Measurements from ENCODE around the gene TRNAU1AP.
A peak's percentile ranks its signal among the peaks of the same experiment; 100 is the strongest.
"Not testable (repeated sequence)": the region's sequence is repeated elsewhere in the genome, so short reads cannot be mapped to it uniquely, and the experiment has no call there.

The TRNAU1AP gene

GRCh38 chr1:28577052-28577678 is 24.3 kb downstream of the TRNAU1AP start:
- DNase-seq (ENCODE audit: low read depth), result no peak

- no peak for DNase-seq (ENCODE audit: low read depth)
Measured at GRCh38 chr1:28577738-28578536, 25.1 kb downstream of the TRNAU1AP start.

DNA sequence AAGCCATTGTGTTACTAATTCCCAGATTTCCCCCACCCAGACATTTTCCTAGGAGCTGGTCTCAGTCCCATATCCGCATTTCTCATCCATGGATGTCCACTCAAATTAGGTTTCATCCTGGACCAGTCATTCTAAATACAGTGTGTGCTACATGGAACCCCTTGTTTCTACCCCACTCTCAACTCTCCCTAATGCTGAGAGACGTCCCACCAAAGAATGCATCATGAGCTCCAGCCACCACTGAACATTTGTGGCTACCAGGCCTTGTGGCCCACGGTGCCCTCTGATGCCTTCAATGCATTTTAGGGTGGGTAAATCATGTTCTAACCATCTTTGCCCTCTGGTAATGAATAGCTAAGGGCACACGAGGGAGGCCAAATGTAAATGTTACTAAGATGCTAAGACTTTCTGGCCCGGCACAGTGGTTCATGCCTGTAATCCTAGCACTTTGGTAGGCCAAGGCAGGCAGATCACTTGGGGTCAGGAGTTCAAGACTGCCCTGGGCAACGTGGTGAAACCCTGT is 25.9 kb downstream of the TRNAU1AP start:
- DNase-seq (ENCODE audit: low read depth), result no peak

DNA sequence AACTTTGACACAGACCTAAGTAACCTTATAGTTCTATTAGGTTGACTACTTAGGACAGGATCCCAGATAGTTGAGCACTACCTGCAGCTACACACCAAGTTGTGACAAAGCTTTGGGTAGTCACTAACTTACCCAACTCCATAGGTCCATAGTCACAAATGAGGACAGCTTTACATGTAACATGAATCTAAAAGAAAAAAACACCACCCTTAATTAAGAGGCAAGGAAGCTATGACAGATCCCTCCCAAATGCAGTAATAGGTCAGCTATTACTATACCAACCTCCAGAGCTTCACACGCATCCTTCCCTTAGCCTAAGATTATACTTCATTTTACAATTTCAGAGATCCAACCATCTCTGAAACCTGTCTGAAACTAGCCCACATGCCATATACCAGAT is 26.5 kb downstream of the TRNAU1AP start:
- DNase-seq (ENCODE audit: low read depth), result no peak

GRCh38 chr1:28580722-28581530 is 28.0 kb downstream of the TRNAU1AP start:
- DNase-seq (ENCODE audit: low read depth), result no peak

- peak; percentile 92 for DNase-seq (ENCODE audit: low read depth)
Measured at GRCh38 chr1:28581531-28582247, 28.8 kb downstream of the TRNAU1AP start.

- no peak for DNase-seq (ENCODE audit: low read depth)
Measured at GRCh38 chr1:28582248-28582615, 29.3 kb downstream of the TRNAU1AP start.

DNA sequence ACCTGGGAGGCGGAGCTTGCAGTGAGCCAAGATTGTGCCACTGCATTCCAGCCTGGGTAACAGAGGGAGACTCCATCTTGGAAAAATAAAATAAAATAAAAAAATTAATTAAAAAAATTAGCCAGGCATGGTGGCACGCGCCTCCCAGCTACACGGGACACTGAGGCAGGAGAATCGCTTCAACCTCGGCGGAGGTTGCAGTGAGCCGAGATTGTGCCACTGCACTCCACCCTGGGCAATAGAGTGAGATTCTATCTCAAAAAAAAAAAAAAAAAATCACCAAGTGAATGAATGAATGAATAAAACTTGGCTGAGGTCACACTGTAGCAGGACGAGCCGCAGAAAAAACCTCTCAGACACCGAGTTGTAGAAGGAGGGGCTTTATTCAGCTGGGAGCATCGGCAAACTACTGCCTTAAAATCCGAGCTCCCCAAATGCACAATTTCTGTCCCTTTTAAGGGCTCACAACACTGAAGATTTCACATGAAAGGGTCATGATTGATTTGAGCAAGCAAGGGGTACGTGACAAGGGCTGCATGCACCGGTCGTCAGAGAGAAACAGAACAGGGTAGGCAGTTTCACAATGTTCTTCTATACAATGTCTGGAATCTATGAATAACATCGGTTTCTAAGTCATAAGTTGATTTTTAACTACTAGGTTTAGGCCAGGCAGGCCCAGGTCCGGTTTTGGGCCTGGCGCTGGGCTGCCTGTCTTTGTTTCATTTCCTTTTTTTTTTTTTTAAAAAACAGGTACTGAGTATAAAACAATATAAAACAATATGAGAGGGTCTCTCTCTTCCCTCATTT is 33.9 kb downstream of the TRNAU1AP start:
- DNase-seq (ENCODE audit: low read depth), result not testable (repeated sequence)

- no peak for DNase-seq (ENCODE audit: low read depth)
Measured at GRCh38 chr1:28591708-28592320, 38.9 kb downstream of the TRNAU1AP start, which contains the start of gene RAB42. Gene RAB42 (plus strand): TSS chr1:28592265. CDS start chr1:28592512, 247 bp downstream.

- DNase-seq (ENCODE audit: low read depth), result no peak
Measured at GRCh38 chr1:28592321-28593071, 39.6 kb downstream of the TRNAU1AP start.

DNA sequence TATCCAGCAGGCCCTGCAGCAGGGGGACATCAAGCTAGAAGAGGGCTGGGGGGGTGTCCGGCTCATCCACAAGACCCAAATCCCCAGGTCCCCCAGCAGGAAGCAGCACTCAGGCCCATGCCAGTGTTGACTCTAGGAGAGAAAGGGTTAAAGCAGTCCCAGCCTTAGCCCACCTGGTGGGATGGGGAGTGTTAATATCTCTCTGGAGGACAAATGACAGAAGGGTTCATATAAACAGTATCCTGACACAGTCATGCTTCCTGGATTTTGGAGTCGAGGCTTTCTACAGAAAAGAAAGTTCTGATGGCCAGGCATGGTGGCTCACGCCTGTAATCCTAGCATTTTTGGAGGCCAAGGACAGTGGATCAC is 41.1 kb downstream of the TRNAU1AP start:
- not testable (repeated sequence) for DNase-seq (ENCODE audit: low read depth)

GRCh38 chr1:28594686-28595411 is 42.0 kb downstream of the TRNAU1AP start:
- not testable (repeated sequence) for DNase-seq (ENCODE audit: low read depth)

- no peak for DNase-seq (ENCODE audit: low read depth)
Measured at GRCh38 chr1:28595412-28596191, 42.7 kb downstream of the TRNAU1AP start.

GRCh38 chr1:28596276-28596675 is 43.4 kb downstream of the TRNAU1AP start:
- not testable (repeated sequence) for DNase-seq (ENCODE audit: low read depth)

- peak; percentile 75 for DNase-seq (ENCODE audit: low read depth)
Measured at GRCh38 chr1:28601696-28602095, 48.8 kb downstream of the TRNAU1AP start.

GRCh38 chr1:28602536-28603439 is 49.9 kb downstream of the TRNAU1AP start:
- peak; percentile 74 for DNase-seq (ENCODE audit: low read depth)

DNA sequence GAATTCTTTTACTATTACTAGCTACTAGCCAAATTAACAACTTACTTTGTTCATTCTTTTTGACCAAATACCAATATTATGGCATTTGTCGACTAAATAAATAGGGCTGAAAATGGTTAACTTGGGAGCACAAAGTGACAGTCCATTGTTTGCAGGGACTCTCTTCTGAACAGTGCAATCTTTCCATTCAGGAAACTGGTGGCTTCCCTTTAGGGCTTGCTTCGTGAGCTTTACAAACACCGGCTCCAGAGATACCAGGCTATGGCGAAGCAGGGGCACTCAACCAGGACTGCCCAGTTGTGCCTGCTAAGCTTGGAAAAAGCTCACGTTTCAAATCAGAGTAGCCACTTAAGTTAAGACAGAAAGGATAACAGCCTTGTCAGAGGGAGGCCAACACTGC is 51.5 kb downstream of the TRNAU1AP start:
- DNase-seq (ENCODE audit: low read depth), result no peak

All from fibroblast of the conjunctiva (primary cell).